NK-92 (cell line): ENCODE measurements around the gene LMNTD1.
"Not testable (repeated sequence)": the region's sequence is repeated elsewhere in the genome, so short reads cannot be mapped to it uniquely, and the experiment has no call there.

Experiments used
- DNase-seq: peaks from one replicate; lab custom pipeline; 2025; ENCODE audit not compliant: unreplicated experiment; lab: John Stamatoyannopoulos, UW

The LMNTD1 gene

GRCh38 chr12:25553098-25553497, at the start of gene LMNTD1:
LMNTD1 (minus strand) TSS chr12:25553283; CDS start chr12:25552959, 324 bp downstream.
- DNase-seq: no peak

DNA sequence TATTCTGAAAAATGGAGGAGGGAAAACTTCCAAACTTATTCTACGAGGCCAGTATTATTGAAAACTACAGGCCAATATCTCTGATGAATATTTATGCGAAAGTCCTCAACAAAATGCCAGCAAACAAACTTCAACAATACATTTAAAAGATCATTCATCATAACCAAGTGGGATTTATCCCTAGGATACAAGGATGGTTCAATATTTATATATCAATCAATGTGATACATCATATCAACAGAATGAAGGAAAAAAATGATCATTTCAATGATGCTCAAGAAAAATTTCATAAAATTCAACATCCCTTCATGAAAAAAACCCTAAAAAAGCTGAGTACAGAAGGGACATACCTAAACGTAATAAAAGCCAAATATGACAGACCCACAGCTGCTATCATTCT, 45.9 kb upstream of the LMNTD1 start:
- DNase-seq: no peak

DNA sequence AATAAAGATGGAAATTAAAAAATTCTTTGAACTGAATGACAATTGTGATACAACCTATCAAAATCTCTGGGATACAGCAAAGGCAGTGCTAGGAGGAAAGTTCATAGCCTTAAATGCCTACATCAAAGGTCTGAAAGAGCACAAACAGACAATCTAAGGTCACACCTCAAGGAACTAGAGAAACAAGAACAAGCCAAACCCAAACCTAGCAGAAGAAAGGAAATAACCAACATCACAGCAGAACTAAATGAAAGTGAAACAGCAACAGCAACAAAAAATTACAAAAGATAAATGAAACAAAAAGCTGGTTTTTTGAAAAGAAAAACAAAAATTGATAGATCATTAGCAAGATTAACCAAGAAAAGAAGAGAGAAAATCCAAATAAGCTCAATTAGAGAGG, 42.4 kb upstream of the LMNTD1 start:
- DNase-seq: not testable (repeated sequence)

GRCh38 chr12:25594376-25594775, 41.3 kb upstream of the LMNTD1 start:
- DNase-seq: no peak

GRCh38 chr12:25592725-25593495, 39.8 kb upstream of the LMNTD1 start:
- no peak for DNase-seq

GRCh38 chr12:25591144-25591543, 38.1 kb upstream of the LMNTD1 start:
- DNase-seq: no peak

GRCh38 chr12:25590011-25590721, 37.1 kb upstream of the LMNTD1 start:
- DNase-seq: no peak

DNA sequence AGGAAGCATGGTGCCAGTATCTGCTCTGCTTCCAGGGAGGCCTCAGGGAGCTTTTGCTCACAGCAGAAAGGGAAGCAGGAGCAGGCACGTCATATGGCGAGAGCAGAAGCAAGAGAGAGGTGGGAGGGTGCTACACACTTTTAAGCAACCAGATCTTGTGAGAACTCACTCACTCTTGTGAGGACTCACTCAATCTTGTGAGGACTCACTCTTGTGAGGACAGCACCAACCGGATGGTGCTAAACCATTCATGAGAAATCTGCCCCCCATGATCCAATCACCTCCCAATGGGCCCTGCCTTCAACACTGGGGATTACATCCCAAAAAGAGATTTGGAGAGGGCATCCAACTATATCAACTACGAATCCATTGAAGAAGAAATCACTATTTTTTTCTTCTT, 34.3 kb upstream of the LMNTD1 start:
- no peak for DNase-seq

DNA sequence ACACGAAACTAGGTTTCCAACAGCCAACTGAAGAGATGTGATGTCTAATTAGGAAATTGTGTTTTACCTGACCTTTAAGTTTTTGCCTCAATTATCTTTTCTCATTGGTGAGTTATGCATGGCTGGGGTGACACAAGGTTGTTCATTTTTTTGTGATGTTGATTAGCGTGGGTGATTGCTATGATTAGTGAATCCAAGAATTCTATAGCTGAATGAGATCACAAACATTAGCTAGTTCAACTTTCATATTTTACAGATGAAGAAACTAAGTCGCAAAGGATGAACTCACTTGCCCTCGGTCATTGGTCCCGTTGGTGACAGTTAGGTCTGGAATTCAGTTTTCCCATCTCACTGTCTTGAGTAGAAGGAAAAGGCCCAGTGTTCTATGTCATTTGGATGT, 32.6 kb upstream of the LMNTD1 start:
- no peak for DNase-seq

DNA sequence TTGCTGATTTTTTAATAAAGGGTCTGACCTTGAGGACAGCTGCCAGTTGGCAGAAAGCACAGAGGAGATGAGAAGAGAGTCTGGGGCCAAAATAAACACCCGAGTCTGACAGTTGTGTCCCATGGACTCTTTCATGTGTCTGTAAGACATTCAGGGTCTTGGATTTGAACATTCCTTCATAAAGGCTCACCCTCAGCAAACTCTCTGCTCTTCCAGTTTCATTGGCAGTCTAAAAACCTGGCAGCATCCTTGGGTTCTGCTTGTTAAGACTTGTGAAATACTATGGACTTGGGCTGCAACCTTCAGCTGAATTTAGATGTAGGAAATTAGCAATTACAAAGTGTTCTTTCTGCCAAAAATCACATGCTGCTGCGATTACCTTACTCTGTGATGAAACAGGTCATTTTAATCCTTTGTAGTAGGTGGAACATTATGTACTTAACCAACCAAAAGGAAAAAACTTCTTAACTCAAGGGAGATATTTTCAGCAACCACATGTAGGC, 32.0 kb upstream of the LMNTD1 start:
- DNase-seq: no peak

DNA sequence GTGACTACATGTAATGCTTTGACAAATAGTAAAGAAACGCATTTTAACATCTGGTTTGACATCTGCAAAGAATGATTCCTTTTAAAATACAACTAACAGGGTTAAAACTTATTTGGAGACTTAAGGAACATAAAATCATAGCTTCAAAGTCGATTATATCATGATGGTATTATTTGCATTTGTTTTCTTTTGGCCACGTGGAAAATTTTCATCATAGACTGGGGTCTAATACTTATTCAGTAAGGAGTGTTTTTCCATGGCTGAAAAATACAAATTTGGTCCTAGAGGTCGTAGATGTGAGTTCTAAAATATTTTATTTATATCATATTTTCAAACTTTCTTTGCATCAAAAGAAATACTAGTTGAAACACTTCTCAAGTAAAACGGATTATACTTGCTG, 31.5 kb upstream of the LMNTD1 start:
- no peak for DNase-seq

GRCh38 chr12:25583545-25583944, 30.5 kb upstream of the LMNTD1 start:
- no peak for DNase-seq

GRCh38 chr12:25581067-25581466, 28.0 kb upstream of the LMNTD1 start:
- no peak for DNase-seq

GRCh38 chr12:25578411-25579143, 25.5 kb upstream of the LMNTD1 start:
- no peak for DNase-seq

GRCh38 chr12:25574761-25575160, 21.7 kb upstream of the LMNTD1 start:
- no peak for DNase-seq

GRCh38 chr12:25573346-25573745, 20.3 kb upstream of the LMNTD1 start:
- DNase-seq: no peak

DNA sequence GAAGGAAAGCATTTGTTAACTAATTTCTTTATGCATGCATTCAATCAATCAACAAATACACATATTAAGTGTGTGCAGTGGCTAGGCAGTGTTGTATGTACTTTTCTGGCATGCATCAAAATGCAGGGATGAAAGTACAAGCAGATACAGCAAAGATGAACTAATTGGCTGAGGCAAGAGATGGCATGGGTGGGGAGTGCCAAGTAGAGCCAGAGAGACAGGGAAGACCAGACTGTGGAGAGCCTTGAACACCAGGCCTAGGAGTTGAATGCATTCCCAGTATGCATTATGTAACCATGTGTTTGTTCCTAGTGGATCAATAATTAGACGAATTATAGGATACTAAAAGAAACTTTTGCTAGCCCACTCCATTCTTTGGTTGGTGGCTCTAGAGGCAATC, 17.3 kb upstream of the LMNTD1 start:
- no peak for DNase-seq

DNA sequence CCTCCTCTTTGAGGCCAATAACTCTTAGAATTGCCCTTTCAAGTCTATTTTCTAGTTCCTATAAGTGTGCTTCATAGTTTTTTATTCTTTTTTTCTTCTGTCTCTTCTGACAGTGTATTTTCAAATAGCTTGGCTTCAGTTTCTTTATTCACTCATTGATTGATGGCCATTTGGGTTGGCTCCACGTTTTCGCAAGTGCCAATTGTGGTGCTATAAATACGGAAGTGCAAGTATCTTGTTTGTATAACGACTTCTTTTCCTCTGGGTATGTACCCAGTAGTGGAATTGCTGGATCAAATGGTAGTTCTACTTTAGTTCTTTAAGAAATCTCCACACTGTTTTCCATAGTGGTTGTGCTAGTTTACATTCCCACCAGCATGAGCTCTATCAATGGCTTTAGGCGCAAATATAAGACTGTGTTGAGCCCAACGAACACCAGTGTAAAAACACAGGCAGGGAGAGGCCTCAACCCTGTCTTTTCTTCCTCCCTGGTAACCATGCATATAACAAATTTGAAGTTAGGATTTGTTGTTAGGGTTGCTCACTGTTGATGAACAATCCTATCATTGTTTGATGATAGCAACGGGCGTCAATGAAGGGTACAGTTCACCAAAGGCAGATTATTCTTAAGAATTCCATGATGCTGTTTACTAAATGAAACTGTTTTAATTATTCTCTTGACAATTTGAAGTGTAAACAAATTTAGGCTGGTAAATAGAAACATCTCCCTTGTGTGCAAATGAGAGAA, 13.3 kb upstream of the LMNTD1 start:
- DNase-seq: no peak

- no peak for DNase-seq
Measured at GRCh38 chr12:25558586-25558985, 5.5 kb upstream of the LMNTD1 start.

DNA sequence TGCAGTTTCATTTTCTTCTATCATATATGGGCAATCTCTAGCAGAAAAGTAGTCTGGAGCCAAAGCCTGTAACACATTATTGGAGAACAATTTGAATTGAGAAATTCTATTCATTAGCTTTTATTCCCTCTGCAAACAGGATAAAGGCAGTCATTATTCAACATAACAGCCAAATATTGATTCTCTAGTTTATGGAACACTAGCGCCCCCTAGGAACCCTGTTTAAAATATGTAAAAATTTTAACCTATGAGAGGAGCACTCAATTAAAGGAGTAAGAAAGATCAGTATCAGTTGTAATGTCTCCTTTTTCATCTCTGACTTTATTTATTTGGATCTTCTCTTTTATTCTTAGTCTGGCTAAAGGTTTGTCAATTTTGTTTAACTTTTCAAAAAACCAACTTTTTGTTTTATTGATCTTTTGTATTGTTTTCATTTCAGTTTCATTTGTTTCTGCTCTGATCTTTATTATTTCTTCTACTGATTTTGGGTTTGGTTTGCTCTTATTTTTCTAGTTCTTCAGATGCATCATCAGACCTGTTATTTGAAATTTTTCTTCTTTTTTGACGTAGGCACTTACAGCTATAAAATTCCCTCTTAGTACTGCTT, 4.8 kb upstream of the LMNTD1 start:
- no peak for DNase-seq

- no peak for DNase-seq
Measured at GRCh38 chr12:25556153-25556552, 3.1 kb upstream of the LMNTD1 start.
